Mammary epithelial cell (primary cell): ENCODE results near the gene ZBTB40.

Experiments used
- CTCF ChIP-seq, 2 donors: IDR thresholded peaks in 1 of 2; conservative IDR thresholded peaks in 1 of 2; 2 replicates each; pipeline ENCODE4 v1.5.1; 2011 to 2012; ENCODE audit warnings: inconsistent platforms in 2 of 2, low read length in 2 of 2, mild to moderate bottlenecking in 2 of 2, control low read depth in 1 of 2, low read depth in 1 of 2; ENCODE audit not compliant: insufficient read depth in 1 of 2; ENCODE audit errors: extremely low read depth in 1 of 2
- EZH2 ChIP-seq: IDR thresholded peaks from 2 replicates; pipeline ENCODE4 v1.6.1; 2012; ENCODE audit warnings: low read length, inconsistent platforms, borderline replicate concordance

- TF ChIP-seq EZH2 (no peak), CTCF (conservative IDR thresholded peaks at IDR 0.05 in 1 of 2, IDR thresholded peaks at IDR 0.05 in 1 of 2; ENCODE audit: extremely low read depth in 1 of 2, insufficient read depth in 1 of 2, low read depth in 1 of 2, low read length in 2 of 2) (no peak)
These were observed 24.9 kb downstream of the ZBTB40 start for GRCh38 chr1:22476566-22476965.
